ENCODE measurements around the gene OR2S2.
"Not testable (repeated sequence)": the region's sequence is repeated elsewhere in the genome, so short reads cannot be mapped to it uniquely, and the experiment has no call there.

Gene OR2S2

DNA sequence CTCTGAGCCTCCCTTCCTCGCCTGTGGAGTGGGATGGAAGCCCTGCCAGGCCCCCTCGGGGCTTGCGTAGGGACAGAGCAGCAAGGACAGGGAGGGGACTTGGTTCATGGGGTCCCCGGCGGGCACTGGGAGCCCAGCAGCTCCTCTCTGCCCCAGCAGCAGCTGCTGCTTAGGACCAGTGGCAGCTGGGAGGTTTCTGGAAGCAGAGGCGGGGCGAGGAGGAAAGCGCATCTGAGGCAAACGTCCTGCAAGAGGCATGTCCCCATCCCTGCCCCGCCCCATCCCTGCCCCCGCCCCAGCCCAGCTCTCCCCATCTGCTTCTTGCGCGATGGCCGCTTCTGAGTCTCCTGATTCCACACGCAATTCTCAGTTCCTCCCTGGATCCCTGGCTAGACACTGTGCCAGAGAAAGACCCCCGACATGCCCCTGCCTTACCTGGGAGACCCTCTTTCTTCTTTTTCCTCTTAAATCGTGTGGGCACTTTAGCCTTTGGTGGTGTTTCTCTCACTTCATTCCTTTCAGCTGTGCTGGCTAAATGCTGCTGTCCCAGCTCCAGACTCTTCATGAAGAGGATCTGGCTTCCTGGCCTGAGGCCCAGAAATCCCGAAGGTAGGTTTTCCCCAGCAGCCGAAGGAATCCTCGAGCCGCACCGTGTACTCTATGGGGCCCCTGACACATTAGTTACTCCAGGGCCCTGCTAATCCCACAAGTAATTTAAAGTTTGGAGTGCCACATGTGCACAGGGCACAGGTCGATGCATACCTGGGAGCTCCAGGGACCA is 4.4 kb upstream of the OR2S2 start:
- no peak for DNase-seq (ENCODE audit: low read depth in 3 of 3)

DNA sequence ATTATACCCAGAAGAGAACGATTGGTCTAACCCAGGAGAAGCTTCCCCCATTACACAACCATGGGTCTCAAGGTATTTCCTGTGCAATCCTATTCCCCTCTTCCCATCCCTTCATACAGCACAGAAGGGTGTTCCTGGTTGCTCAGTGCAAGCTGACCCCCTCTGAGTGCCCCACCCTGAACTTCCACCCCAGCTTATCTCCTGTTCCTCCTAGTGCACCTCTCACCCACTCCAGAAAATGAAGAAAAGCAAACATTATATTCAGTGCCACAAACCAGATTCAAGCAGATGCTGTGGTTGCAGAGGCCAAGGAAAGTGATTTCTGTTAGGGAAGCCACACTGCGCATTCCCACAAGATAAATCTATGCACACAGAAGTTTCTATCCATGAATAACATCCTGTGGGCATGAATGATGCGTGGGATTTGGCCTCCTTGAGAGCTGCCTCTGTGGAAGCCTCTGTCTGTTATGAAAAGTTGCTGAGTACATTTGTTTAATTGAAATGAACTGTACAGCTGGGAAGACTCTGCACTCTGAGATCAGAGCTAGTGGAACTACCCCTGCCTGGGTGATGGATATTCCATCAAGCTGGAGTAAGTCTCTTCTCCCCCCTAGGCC is 2.2 kb upstream of the OR2S2 start:
- no peak for DNase-seq (ENCODE audit: low read depth in 3 of 3)

DNA sequence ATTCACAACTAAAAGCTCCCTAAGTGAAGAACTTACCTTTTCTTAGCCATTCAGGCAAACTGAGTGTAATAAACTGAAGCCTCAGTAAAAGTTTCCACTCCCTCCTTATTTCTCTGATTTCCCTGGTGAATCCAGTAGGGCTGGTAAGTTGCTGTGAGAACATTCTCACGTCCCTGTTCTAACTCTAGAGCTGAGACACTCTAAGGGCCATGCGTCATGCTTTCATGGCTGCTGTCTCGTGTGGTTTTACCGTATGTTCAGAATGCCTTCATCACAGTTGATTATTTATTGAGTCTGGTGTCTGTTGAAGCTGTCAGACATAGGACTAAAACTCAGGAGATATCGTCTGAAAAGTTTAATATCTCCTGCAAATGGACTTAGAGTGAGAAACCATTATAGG is 1.3 kb downstream of the OR2S2 start:
- no peak for DNase-seq (ENCODE audit: low read depth in 3 of 3)

DNA sequence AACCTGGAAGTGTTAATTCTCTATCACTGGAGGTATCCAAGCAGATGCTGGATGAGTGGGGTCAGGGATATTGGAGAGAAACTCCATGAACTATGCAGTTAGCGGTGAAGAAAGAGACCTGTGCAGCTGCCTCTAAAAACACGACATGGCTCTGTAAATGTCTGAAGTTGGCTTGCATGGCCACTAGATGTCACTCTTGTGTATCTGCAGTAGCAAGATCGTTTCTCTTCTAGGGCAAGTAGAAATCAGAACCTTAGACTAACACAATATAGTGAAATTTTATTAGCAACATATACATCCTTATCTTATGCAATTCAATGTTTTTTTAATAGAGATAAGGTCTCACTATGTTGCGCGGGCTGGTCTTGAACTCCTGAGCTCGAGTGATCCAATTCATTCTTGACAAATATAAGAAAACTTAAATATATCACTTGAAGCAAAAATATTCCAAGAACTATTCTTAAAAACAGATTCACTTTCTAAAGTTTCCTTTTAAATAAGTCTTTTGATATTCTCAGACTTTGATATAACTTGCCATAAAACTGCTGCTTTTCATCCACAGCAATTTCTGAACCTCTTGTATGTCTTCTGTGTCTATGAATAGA is 2.9 kb downstream of the OR2S2 start:
- DNase-seq (ENCODE audit: low read depth in 3 of 3): peak in 1 of 3 donors; percentile 33

DNA sequence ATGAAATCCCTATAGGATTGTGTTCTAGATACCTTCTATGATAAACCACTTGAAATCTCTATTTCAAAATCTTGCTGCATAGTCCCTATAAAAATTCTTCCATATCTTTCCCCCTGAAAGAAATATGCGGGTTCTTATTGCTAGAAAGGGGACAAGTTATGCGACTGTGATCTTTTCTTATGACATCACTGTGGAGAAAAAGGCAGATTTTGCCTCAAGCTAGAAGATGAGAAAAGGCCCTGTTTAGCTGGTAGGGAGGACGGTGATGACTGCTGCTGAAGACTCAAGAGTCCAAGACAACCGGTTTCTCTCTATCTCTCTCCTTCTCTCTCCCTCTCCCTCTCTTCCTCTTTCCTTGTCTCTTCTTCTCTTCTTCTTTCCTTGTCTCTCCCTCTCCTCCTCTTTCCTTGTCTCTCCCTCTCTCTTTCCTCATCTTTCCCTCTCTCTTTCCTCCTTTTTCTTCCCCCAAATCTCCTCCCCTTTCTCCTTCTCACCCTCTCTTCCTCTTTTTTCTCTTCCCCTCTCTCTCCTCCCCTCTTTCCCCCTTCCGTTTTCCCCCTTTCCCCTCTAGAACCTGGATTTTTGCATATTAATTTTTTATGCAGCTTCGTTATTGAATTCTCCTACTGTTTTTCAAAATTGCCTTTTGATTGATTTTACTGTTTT is 5.3 kb downstream of the OR2S2 start:
- no peak for DNase-seq (ENCODE audit: low read depth in 3 of 3)

- DNase-seq (ENCODE audit: low read depth in 3 of 3): no peak
These were observed 6.2 kb downstream of the OR2S2 start for GRCh38 chr9:35951736-35952135.

- DNase-seq (ENCODE audit: low read depth in 3 of 3): no peak
These were observed 9.0 kb downstream of the OR2S2 start for GRCh38 chr9:35948901-35949318.

GRCh38 chr9:35948451-35948850 is 9.5 kb downstream of the OR2S2 start:
- DNase-seq (ENCODE audit: low read depth in 3 of 3): no peak

DNA sequence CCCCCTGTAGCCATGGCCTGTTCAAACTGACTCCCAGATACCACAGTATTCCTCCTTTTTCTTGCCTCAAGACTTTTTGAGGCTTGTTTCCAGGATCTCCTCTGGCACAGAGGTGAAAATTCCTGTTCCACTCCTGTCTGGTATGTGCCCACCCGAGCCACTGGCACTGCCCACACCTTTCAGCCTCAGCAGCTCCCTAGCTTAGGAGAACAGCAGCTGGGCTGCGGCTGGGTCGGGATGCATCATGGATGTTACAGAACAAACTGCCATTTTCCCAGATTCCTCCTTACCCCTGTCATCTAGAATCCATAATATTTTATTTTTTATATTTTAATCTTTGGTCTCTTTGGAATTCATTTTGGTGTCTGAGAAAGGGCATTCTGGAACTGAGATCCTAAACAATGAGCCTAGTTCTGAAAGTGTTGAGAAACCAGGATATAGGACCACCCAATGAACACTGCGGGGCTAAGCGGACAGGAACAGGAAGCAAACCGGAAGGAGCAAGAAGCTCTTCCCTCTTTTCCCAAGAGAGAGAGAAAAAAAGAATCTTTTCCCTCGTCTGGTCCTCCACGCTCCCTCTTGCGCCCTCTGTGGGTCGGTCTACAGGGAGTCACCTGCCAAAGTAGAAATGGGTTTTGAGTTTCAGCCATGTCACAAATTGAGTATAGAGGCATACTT is 12.5 kb downstream of the OR2S2 start:
- peak; percentile 33 to 79 (median 51) for DNase-seq (ENCODE audit: low read depth in 3 of 3)

DNA sequence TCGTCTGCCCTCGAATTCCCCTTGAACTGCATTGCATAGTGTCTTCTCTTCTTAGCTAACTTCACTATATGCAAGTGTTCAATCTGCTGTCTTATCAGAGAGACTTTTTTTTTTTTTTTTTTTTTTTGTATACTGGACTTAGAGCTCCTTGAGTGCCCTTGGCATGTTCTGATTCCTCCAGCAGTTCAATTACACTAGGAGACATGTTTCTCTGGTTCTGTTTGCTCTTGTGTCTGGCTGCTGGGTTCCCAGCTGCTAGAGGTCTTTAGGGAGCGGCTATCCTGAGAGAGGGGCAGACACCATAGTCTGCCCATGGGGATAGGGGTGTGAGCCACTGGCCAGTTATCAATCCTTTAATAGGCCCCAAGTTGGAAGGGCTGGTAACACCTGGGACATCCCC is 13.1 kb downstream of the OR2S2 start:
- no peak for DNase-seq (ENCODE audit: low read depth in 3 of 3)

DNA sequence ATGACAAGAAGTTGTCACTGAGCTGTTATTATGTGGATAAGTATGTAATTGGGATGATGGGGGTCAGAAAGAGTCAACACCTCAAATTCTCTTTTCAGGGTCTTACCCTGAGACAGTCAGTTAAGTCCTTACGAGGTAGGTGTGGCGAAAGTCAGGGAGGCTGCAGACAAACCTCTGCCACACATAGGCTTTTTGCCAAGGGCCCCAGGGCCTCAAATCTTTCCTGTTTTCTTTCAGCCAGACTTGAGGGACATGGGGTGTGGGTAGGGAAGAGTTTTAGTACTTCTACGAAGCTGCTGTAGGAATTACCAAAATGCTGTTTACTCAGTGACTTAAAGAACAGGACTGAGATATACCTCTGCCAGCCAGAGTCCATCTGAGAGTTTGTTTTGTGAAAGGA is 13.8 kb downstream of the OR2S2 start:
- no peak for DNase-seq (ENCODE audit: low read depth in 3 of 3)

DNA sequence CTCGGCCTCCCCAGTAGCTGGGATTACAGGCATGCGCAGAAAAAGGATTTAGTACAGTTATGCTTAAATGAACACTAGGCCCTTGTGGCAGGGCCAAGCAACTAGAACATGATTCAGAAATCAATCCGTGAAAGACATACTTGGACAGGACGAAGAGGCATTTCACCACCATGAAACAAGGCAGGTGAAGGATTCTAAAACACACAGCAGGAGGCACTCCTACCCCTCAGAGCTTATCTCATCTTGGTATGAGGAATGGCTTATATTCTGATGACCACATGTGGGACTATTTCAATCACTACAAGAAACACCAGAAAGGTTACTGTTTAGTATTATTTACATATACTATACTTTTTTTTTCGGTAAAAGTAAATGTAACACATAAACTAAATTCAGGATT is 15.7 kb downstream of the OR2S2 start:
- no peak for DNase-seq (ENCODE audit: low read depth in 3 of 3)

DNA sequence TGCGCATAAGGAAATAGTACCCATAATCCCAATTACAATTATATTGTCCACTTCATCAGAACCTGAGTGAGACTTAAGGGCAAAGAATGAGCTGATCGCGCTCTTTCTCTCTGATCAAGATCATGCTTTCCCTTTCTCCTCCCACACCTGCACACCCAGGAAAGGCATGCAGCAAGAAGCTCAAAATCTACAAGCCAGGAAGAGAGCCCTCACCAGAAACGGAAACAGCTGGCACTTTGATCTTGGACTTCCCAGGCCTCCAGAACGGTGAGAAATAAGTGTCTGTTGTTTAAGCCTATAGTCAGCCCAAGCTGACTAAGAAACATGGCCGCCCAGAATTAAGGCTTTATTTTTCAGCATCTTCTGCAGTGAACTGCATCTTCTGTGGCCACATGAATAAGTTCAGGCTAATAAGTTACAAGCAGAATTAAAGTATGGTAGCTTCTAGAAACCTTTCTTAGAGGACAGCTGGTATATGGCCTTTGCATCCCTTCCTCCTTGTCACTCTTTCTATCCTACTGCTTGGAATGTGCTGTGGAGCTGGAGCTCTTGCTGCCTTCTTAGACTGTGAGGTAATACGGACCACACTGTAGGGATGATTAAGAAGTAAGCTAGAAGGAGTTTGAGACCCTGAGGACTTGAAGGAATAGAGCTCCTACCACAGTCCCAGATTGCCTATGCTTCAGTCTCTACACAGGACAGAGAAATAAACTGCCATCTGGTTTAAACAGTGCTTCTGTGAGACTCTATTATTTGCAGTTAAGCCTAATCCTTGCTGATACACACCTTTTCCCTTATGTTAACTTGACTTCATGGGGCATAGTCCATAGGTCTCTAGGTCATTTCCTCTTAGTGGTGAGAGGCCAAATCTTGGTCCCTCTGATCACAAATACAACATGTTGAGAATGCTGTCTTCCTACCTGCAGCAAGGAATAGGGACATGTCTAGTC is 17.2 kb downstream of the OR2S2 start:
- peak in 1 of 3 donors; percentile 12 for DNase-seq (ENCODE audit: low read depth in 3 of 3)

DNA sequence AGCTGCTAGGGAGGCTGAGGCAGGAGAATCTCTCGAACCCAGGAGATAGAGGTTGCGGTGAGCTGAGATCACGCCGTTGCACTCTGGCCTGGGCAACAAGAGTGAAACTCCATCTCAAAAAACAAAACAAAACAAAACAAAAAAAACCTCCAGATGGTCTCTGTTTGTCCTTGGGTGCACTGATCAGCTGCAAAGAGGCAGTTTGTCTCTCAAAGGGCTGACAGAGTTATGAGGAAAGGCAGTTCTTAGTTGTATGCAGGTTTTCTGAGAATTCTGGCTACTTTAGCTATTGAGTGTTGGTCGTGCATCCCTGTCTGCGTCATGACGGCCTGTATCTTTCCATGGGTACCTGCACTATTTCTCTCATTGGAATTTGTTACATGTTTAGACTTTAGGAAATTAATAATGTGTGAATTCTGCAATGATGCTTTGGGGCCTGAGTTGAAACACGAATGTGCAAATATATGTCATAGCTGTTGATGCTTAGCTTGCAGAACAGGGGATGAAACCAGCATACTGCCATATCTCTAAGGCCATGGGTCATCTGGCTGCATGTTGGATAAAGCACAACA is 18.2 kb downstream of the OR2S2 start:
- no peak for DNase-seq (ENCODE audit: low read depth in 3 of 3)

GRCh38 chr9:35938474-35939356 is 19.2 kb downstream of the OR2S2 start:
- no peak for DNase-seq (ENCODE audit: low read depth in 3 of 3)

DNA sequence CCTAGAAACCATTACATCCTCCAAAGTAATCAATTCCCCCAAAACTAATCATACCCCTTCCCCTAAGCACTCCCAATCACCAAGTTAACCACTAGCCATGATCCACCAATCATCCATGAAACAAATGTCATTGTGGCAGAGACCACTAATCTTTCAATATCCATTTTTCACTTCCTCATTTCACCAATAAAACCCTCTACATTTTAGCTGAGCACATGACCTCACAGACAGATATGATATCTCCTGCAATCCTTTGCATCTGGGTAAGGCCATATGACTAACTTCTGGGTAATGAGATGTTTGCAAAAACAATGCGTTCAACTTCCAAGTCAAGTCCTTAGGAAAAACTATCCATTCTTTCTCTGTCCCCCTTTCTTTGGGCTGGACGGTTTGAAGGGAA is 20.7 kb downstream of the OR2S2 start:
- no peak for DNase-seq (ENCODE audit: low read depth in 3 of 3)

- DNase-seq (ENCODE audit: low read depth in 3 of 3): no peak
These were observed 22.0 kb downstream of the OR2S2 start for GRCh38 chr9:35935755-35936509.

DNA sequence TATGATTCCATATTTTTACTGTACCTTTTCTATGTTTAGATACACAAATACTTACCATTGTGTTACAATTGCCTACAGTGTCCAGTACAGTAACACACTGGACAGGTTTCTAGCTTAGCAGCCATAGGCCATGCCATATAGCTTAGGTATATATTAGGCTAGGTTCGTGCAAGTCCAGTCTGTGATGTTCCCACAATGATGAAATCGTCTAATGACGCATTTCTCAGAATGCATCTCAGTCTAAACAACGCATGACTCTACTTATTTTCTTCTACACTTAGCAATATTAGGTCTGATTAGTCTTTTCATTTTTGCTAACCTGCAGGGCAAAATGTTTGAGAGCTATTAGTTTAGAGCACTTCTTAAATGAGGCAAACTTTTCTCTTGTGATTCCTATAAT is 22.7 kb downstream of the OR2S2 start:
- DNase-seq (ENCODE audit: low read depth in 3 of 3): no peak

DNA sequence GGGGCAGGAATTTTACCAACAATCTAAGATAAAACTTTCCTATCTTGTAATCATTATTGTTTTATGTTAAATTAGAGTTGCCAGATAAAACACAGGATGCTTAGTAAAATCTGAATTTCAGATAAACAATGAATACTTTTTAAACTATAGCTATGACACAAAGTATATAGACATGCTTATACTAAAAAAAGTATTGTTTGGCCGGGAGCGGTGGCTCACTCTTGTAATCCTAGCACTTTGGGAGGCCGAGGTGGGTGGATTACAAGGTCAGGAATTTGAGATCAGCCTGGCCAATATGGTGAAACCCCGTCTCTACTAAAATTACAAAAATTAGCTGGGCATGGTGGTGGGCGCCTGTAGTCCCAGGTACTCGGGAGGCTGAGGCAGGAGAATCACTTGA is 23.9 kb downstream of the OR2S2 start:
- DNase-seq (ENCODE audit: low read depth in 3 of 3): not testable (repeated sequence)
